Cardiac muscle cell (in vitro differentiated cells and primary cell): ENCODE measurements around the gene MBNL1. TPM values are rescaled to one million over a fixed set of nuclear protein-coding genes. Genes with fewer than 3 reads are reported as not detected.

Source experiments
- DNase-seq, 2 donors: peaks; one replicate each; pipeline versions ENCODE4 v3.0.0 to v3.0.0-alpha.2; 2010 to 2017; ENCODE audit warnings: low read depth in 1 of 2, low spot score in 1 of 2
- H3K27ac ChIP-seq: fragments of 200-600 bp; sonication (generic); 2 replicates; pipeline ENCODE4 v1.5.1; 2016
- H3K27me3 ChIP-seq: fragments of 200-600 bp; sonication (generic); 2 replicates; pipeline ENCODE4 v1.6.0; 2016; ENCODE audit warnings: control low read depth
- H3K36me3 ChIP-seq: fragments of 200-600 bp; sonication (generic); 2 replicates; pipeline ENCODE4 v1.5.1; 2016; ENCODE audit warnings: control low read depth
- H3K4me1 ChIP-seq: fragments of 200-600 bp; sonication (generic); 2 replicates; pipeline ENCODE4 v1.8.1; 2017; ENCODE audit warnings: low read depth, mild to moderate bottlenecking, mixed run types
- H3K4me3 ChIP-seq: fragments of 200-600 bp; sonication (generic); 2 replicates; pipeline ENCODE4 v1.5.1; 2016; ENCODE audit warnings: mild to moderate bottlenecking
- H3K9me3 ChIP-seq: fragments of 200-600 bp; sonication (generic); 2 replicates; pipeline ENCODE4 v1.5.1; 2017; ENCODE audit warnings: low read depth, mild to moderate bottlenecking, control low read depth
- polyA plus RNA-seq: library from polyadenylated mRNA; unstranded; fragments of >200 nt; fragmentation: Nextera tagmentation; extraction: Ambion mirVana; gene quantifications from 2 replicates; pipeline ENCODE4 v1.2.1, GENCODE V29; 2016
- total RNA-seq: library from RNA; depleted of rRNA; stranded (reverse); fragments of >200 nt; gene quantifications from 2 replicates; pipeline ENCODE4 v1.2.3, GENCODE V29; 2016
- TF ChIP-seq, protein P1 (sequence below): IDR thresholded peaks from 2 replicates; pipeline ENCODE4 v1.5.1; 2012; ENCODE audit warnings: low read depth, mild to moderate bottlenecking, low read length

Gene MBNL1
- total and polyA plus RNA-seq, 2 experiments from 2014 or later: 18.1 to 75.1 TPM

DNA sequence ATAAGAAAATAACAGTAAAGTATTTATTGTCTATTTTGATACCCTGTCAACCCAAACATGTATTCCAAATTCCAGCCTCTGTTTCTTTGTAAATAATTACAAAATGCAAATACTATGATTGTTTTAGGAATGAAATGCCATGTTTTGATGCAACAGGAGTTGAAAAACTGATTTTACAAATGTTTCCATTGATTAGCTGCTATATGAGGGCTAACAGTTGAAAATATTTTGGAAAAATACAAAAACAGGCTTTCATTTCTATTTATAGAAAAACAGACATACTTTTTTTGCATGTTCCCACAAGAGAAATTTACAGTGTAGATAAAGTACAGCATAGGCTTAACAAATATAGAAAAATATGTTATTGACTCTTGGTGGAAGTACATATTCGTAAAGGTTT is 20.0 kb downstream of the MBNL1 start:
- Histone ChIP-seq H3K9me3 (no peaks in the 10 kb centered on the region), H3K27me3 (no peaks in the 10 kb centered on the region), H3K4me1 (peaks cover 11% of the 10 kb centered on the region), H3K36me3 (no peaks in the 10 kb centered on the region), H3K27ac (no peak overlapping the region), H3K4me3 (no peak overlapping the region)
- no peak for DNase-seq
- TF ChIP-seq, protein P1, sequence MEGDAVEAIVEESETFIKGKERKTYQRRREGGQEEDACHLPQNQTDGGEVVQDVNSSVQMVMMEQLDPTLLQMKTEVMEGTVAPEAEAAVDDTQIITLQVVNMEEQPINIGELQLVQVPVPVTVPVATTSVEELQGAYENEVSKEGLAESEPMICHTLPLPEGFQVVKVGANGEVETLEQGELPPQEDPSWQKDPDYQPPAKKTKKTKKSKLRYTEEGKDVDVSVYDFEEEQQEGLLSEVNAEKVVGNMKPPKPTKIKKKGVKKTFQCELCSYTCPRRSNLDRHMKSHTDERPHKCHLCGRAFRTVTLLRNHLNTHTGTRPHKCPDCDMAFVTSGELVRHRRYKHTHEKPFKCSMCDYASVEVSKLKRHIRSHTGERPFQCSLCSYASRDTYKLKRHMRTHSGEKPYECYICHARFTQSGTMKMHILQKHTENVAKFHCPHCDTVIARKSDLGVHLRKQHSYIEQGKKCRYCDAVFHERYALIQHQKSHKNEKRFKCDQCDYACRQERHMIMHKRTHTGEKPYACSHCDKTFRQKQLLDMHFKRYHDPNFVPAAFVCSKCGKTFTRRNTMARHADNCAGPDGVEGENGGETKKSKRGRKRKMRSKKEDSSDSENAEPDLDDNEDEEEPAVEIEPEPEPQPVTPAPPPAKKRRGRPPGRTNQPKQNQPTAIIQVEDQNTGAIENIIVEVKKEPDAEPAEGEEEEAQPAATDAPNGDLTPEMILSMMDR: no peak

DNA sequence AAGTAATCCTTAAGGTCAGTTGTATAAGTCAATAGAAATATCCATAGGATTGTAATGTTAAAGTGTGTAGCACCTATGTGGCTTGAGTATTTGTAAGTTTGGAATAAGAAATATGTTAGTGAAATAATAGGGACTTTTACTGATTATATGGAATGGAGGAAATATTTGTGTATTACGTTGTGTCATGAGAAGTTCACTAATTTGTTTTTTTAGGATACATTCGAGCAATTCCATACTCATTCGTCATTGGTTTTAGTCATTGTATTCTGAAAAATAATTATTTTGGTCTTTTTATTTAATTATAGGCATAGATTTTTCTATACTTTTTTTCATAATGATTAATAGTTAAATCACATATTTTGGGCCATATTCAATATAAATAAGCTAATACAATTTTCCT is 21.0 kb downstream of the MBNL1 start:
- Histone ChIP-seq H3K36me3 (no peaks in the 10 kb centered on the region), H3K27me3 (no peaks in the 10 kb centered on the region), H3K9me3 (no peaks in the 10 kb centered on the region), H3K4me1 (peaks cover 1% of the 10 kb centered on the region), H3K27ac (no peak overlapping the region), H3K4me3 (no peak overlapping the region)
- no peak for DNase-seq
- TF ChIP-seq, protein P1: no peak

DNA sequence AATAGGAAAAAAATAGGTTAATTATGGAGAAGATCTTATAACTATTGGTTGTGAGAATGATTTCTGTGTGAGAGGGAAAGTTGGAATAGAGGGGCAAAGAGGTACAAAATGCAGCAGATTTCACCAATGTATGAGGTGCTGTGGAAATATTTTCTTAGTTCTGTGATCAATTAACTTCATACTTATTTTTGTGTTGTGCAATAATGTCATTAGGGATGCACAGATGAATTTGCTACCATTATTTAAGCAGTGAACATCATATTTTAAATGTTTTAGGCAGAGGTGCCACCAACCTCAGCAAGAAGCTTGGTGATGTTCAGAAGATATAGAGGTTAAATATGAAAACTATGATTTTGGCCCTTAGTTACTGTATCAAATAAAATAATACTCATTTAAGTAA is 21.6 kb downstream of the MBNL1 start:
- TF ChIP-seq, protein P1: no peak
- Histone ChIP-seq H3K27me3 (no peaks in the 10 kb centered on the region), H3K4me3 (no peak overlapping the region), H3K36me3 (no peaks in the 10 kb centered on the region), H3K27ac (no peak overlapping the region), H3K9me3 (no peaks in the 10 kb centered on the region), H3K4me1 (no peaks in the 10 kb centered on the region)
- no peak for DNase-seq

DNA sequence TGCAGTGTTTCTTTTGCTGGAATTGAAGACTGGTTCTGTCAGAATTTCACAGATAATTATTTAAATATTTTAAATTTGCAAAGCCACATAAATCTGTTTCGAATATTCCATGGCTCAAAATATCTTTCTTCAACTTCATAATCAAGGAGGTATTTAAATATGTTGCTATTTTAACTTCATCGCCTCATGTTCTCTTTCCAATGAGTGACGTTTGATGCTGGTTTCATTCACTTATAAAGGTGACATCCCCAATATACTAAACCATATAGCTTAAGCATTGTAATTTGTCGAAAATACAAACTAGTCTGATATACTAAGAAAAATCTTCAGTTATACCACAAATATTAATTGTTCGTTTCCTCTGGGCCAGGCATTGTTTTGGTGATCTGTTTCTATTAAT is 22.5 kb downstream of the MBNL1 start:
- no peaks in the 10 kb centered on the region for H3K36me3 ChIP-seq
- TF ChIP-seq, protein P1: no peak
- no peaks in the 10 kb centered on the region for H3K9me3 ChIP-seq
- no peak for DNase-seq
- H3K4me3 ChIP-seq: no peak overlapping the region
- H3K4me1 ChIP-seq: no peaks in the 10 kb centered on the region
- H3K27me3 ChIP-seq: no peaks in the 10 kb centered on the region
- H3K27ac ChIP-seq: no peak overlapping the region

- Histone ChIP-seq H3K36me3 (no peaks in the 10 kb centered on the region), H3K4me3 (no peak overlapping the region), H3K27ac (no peak overlapping the region), H3K4me1 (no peaks in the 10 kb centered on the region), H3K9me3 (no peaks in the 10 kb centered on the region), H3K27me3 (no peaks in the 10 kb centered on the region)
- peak in 1 of 2 donors; percentile 44 for DNase-seq
- TF ChIP-seq, protein P1: no peak
These were observed 22.9 kb downstream of the MBNL1 start for GRCh38 chr3:152291649-152292066.

GRCh38 chr3:152292366-152292765 is 23.6 kb downstream of the MBNL1 start:
- Histone ChIP-seq H3K4me3 (no peak overlapping the region), H3K9me3 (no peaks in the 10 kb centered on the region), H3K4me1 (no peaks in the 10 kb centered on the region), H3K27me3 (no peaks in the 10 kb centered on the region), H3K36me3 (no peaks in the 10 kb centered on the region), H3K27ac (no peak overlapping the region)
- TF ChIP-seq, protein P1: no peak
- no peak for DNase-seq
